Measurements from ENCODE around the gene CDC14A.
A peak's percentile ranks its signal among the peaks of the same experiment; 100 is the strongest.

The CDC14A gene

GRCh38 chr1:100494393-100495084 is 142.2 kb downstream of the CDC14A start:
- peaks cover 4% of the 10 kb centered on the region for H3K9me3 Mint-ChIP-seq
- H3K36me3 Mint-ChIP-seq (ENCODE audit: low read depth), result peaks cover 49% of the 10 kb centered on the region
- no peaks in the 10 kb centered on the region for H3K4me1 Mint-ChIP-seq
- H3K4me3 Mint-ChIP-seq, result no peak overlapping the region
- H3K27ac Mint-ChIP-seq, result no peak overlapping the region
- no peaks in the 10 kb centered on the region for H3K27me3 Mint-ChIP-seq (ENCODE audit: low read depth)
- no peak for TF ChIP-seq CTCF (IDR thresholded peaks at IDR 0.05; ENCODE audit: unreplicated experiment in 3 of 3)

- no peak overlapping the region for H3K27ac Mint-ChIP-seq
Measured at GRCh38 chr1:100496896-100497295, 144.6 kb downstream of the CDC14A start.

GRCh38 chr1:100497796-100498195 is 145.5 kb downstream of the CDC14A start:
- no peak overlapping the region for H3K27ac Mint-ChIP-seq
- H3K36me3 Mint-ChIP-seq (ENCODE audit: low read depth), result peaks cover 65% of the 10 kb centered on the region
- peaks cover 5% of the 10 kb centered on the region for H3K4me1 Mint-ChIP-seq
- H3K9me3 Mint-ChIP-seq, result peaks cover under 1% of the 10 kb centered on the region
- no peaks in the 10 kb centered on the region for H3K27me3 Mint-ChIP-seq (ENCODE audit: low read depth)
- no peak overlapping the region for H3K4me3 Mint-ChIP-seq
- TF ChIP-seq CTCF (IDR thresholded peaks at IDR 0.05; ENCODE audit: unreplicated experiment in 3 of 3), result no peak

More at GRCh38 chr1:100496896-100497295, 144.6 kb downstream of the CDC14A start:
- peaks cover 4% of the 10 kb centered on the region for H3K9me3 Mint-ChIP-seq
- no peaks in the 10 kb centered on the region for H3K27me3 Mint-ChIP-seq (ENCODE audit: low read depth)
- peaks cover 64% of the 10 kb centered on the region for H3K36me3 Mint-ChIP-seq (ENCODE audit: low read depth)
- H3K4me1 Mint-ChIP-seq, result no peaks in the 10 kb centered on the region
- no peak overlapping the region for H3K4me3 Mint-ChIP-seq
- no peak for TF ChIP-seq CTCF (IDR thresholded peaks at IDR 0.05; ENCODE audit: unreplicated experiment in 3 of 3)

- H3K4me1 Mint-ChIP-seq, result peaks cover 10% of the 10 kb centered on the region
- H3K27me3 Mint-ChIP-seq (ENCODE audit: low read depth), result no peaks in the 10 kb centered on the region
- peaks cover 72% of the 10 kb centered on the region for H3K36me3 Mint-ChIP-seq (ENCODE audit: low read depth)
- no peak overlapping the region for H3K27ac Mint-ChIP-seq
- H3K4me3 Mint-ChIP-seq, result no peak overlapping the region
- TF ChIP-seq CTCF (IDR thresholded peaks at IDR 0.05; ENCODE audit: unreplicated experiment in 3 of 3), result no peak
- H3K9me3 Mint-ChIP-seq, result no peaks in the 10 kb centered on the region
Measured at GRCh38 chr1:100499194-100499811, 147.0 kb downstream of the CDC14A start.

GRCh38 chr1:100502052-100502792 is 149.9 kb downstream of the CDC14A start:
- H3K4me3 Mint-ChIP-seq, result no peak overlapping the region
- H3K27me3 Mint-ChIP-seq (ENCODE audit: low read depth), result no peaks in the 10 kb centered on the region
- no peak for TF ChIP-seq CTCF (IDR thresholded peaks at IDR 0.05; ENCODE audit: unreplicated experiment in 3 of 3)
- H3K4me1 Mint-ChIP-seq, result peaks cover 10% of the 10 kb centered on the region
- peaks cover 75% of the 10 kb centered on the region for H3K36me3 Mint-ChIP-seq (ENCODE audit: low read depth)
- H3K27ac Mint-ChIP-seq, result peak overlapping the region in 2 of 3 experiments; percentile 26 to 60
- no peaks in the 10 kb centered on the region for H3K9me3 Mint-ChIP-seq

Data from nephron (organoid).